HTERT RPE-1 (cell line): ENCODE data around the gene ZNF211.

Experiments used
- in situ Hi-C: fragments of 300-500 bp; cut with MboI; formaldehyde crosslinking; loops from 4 replicates; pipeline ENCODE4 v1.14.3; 2020; ENCODE audit warnings: low sequenced_read_pairs

ZNF211 gene

DNA sequence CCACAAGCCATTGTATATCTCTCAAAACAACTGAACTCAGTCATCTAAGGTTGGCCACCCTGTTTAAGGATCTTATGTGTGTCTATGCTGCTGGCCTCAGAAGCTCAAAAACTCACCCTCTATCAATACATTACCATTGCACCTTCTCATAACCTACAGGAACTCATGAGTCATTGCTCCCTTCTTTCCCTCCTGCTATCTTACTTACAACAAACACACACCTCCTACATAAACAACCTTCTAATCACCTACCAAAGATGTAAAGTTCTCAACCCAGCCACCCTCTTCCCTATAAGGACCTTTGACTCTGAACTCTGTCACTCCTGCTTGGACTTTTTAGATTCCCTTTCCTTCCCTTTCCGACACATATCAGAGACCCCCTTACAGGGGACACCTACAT is 22.5 kb downstream of the ZNF211 start:
- in situ Hi-C loops, result no loop called here

- in situ Hi-C loops, result no loop called here
Observed at GRCh38 chr19:57656346-57656745, 23.4 kb downstream of the ZNF211 start.

DNA sequence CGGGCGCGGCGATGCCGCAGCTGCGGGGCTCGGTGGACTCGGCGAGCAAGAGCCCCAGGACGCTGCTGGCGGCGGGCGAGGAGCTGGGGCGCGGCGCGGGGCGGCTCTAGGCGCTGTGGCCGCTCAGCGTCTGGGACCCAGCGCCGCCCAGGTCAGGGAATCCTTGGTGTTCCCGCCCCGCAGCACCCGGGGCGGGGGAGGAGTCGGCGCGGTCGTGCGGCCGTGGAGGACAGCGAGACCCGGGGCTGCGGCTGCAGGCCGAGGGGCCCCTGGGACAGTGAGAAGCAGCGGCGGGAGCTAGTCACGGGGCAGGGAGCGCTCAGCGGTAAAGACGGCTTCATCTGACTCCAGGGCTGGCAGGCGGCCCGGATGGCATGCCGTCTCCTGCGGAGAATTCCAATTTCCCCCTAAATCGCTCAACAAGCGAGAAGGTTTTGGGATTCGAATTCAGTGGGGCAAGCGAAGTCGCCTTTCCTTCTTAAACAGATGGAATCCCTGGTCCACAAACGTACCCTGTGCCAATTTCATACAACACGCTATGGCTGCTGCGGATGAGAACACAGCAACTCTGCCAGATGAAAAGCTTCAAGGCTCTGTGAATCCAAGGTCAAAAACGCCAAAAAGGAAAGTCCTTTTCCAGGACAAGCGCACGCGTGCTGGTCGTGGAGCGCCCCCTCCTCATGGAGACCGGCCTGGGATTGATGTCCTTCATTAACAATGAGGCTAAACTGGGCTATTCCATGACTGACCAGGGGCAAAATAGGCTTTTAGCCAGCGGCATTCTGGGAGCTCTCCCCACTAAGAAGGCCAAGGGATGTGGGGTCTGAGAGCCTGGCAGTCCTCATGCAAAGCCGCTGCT is 31.5 kb downstream of the ZNF211 start:
- in situ Hi-C loops, result no loop called here

GRCh38 chr19:57665261-57665806 is 32.4 kb downstream of the ZNF211 start:
- in situ Hi-C loops, result no loop called here

DNA sequence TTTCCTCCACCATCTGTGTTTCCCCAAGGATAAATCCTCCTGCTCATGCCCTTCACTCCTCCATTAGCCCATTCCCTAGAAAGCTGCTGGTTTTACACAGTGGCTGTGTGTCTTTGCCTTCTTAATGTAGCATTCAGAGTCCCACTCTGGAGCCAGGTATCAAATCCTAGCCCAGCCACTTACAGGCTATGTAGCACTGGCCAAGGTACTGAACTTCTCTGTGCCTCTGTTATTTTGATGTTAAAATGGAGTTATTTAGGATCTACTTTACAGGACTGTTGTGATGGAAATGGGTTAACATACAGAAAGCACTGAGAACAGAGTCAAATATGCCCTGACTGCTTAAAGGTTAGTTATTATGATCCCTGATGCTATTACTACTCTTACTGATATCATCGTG is 34.3 kb downstream of the ZNF211 start:
- in situ Hi-C loops, result no loop called here

DNA sequence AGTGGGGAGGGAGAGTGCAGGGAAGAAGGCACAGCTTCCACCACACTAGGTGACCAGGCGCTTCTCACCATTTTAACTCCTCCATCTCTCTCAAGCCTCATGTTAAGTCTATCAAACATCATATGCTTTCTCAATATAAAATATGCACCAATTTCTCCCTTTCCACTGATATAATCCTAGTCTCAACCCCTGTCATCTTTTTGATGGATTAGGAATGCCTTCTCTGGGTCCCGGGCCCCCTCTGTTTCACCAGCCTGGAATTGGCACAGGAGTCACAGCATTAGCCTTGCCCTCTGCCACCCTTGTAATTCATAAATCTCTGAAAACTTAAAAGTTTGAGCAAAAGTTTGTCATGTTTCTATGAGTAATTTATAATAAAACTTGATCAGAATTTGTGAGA is 35.7 kb downstream of the ZNF211 start, which contains the start of gene ZSCAN4:
ZSCAN4 (plus strand) TSS at position 301 of the 400 bp plus-strand sequence. CDS start 7,211 bp downstream, outside the sequence.
- in situ Hi-C loops, result no loop called here

- in situ Hi-C loops, result no loop called here
Observed at GRCh38 chr19:57671124-57671895, 38.3 kb downstream of the ZNF211 start.

DNA sequence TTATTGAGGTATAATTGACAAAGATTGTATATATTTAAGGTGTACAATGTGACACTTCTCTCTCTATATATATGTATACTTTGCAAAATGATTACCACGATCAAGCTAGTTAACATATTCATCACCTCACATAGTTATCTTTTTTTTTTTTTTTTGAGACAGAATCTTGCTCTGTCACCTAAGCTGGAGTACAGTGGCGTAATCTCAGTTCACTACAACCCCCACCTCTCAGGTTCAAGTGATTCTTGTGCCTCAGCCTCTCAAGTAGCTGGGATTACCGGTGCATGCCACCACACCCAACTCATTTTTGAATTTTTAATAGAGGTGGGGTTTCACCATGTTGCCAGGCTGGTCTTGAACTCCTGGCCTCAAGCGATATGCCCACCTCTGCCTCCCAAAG is 39.5 kb downstream of the ZNF211 start:
- in situ Hi-C loops, result no loop called here

DNA sequence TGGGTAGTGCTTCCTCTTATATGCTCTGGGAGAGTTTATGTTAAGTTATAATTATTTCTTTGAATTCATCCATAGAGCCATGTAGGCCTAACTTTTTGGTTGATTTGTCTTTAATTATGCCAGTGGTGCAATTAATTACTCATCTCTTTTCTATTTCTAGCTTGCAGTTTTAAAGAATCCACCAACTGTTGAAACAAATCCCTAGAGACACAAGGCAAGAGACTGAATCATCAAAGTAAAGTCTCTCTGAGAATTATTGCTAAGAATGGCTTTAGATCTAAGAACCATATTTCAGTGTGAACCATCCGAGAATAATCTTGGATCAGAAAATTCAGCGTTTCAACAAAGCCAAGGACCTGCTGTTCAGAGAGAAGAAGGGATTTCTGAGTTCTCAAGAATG is 42.9 kb downstream of the ZNF211 start:
- in situ Hi-C loops, result no loop called here

DNA sequence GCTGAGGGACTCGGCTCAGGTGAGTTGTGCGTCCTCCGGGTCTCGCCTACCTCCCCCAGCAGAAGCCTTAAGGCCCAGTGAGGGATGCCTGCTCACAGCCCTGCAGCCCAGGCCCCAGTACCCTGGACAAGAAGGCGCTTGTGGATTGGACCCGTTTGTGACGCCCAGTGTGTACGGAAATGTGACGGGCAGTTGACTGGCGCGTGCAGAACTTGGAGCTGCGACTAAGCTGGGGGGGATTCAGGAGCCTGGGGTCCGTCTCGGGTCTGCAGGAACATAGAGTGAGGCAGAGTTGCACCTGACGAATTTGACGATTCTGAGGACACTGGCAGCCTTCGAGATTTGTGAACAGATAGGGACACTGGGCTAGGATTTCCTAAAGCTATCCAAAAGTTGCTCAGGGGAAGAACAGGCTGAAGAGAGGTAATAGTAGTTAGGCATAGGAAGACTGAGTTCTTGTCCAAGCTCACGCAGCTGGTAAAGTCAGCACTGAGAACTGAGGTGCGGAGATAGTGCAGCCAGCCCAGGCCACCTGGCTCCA is 49.3 kb downstream of the ZNF211 start:
- in situ Hi-C loops, result no loop called here

DNA sequence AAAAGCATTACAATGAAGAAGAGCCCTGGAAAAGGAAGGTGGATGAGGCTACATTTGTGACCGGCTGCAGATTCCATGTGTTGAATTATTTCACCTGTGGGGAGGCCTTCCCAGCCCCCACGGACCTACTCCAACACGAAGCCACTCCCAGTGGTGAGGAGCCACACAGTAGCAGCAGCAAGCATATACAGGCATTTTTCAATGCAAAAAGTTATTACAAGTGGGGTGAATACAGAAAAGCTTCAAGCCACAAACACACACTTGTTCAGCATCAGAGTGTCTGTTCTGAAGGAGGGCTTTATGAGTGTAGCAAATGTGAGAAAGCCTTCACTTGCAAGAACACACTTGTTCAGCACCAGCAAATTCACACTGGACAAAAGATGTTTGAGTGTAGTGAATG is 53.8 kb downstream of the ZNF211 start:
- in situ Hi-C loops, result no loop called here

DNA sequence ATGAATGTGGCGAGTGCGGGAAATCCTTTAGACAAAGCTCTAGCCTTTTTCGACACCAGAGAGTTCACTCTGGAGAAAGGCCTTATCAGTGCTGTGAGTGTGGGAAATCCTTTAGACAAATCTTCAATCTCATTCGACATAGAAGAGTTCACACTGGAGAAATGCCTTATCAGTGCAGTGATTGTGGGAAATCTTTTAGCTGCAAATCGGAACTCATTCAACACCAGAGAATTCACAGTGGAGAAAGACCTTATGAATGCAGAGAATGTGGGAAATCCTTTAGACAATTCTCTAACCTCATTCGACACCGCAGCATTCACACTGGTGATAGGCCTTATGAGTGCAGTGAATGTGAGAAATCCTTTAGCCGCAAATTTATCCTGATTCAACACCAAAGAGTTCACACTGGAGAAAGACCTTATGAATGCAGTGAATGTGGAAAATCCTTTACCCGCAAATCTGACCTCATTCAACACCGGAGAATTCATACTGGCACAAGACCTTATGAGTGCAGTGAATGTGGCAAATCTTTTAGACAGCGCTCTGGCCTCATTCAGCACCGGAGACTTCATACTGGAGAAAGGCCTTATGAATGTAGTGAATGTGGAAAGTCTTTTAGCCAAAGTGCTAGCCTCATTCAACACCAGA is 54.5 kb downstream of the ZNF211 start:
- in situ Hi-C loops, result no loop called here

DNA sequence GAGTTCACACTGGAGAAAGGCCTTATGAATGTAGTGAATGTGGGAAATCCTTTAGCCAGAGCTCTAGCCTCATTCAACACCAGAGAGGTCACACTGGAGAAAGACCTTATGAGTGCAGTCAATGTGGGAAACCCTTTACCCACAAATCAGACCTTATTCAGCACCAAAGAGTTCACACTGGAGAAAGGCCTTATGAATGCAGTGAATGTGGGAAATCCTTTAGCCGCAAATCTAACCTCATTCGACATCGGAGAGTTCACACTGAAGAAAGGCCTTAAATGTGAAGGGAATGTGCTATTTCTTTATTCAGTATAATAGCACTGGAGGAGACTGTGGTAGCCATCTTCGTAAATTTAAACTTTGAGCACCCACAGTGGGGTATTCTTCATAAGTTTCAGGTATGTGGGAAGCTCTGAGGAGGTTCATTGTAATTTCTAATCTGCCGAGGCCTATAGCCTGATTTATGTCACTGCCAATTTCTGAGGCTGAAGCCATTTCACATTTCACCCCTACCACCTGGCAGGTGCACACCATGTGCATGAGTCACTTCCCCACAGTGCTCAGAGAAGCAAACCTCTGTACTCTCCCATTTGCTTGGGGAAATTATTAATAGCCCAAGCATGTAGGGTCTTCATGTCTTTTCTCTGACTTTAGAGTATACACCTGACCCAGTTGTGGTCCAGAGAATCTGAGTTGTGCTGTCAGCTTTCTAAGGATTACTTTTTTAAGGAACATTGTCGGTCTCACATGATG is 55.2 kb downstream of the ZNF211 start:
- in situ Hi-C loops, result no loop called here

- in situ Hi-C loops, result no loop called here
Observed at GRCh38 chr19:57689750-57690149, 56.8 kb downstream of the ZNF211 start.
